Peyer's patch (tissue), 4 donors: ENCODE data around the gene GP1BB.

Experiments used
- CTCF ChIP-seq, 6 experiments: fragments of 450-650 bp in 4 of 6; fragments of 200-600 bp in 2 of 6; sonication (generic) in 1 of 6; IDR thresholded peaks; one replicate each; pipeline ENCODE4 v1.5.1; 2017 to 2019; ENCODE audit warnings: antibody characterized with exemption in 6 of 6, mild to moderate bottlenecking in 3 of 6, moderate library complexity in 1 of 6
- POLR2A ChIP-seq, 2 donors: fragments of 450-650 bp; IDR thresholded peaks; one replicate each; pipeline ENCODE4 v1.5.1; 2017; ENCODE audit warnings: antibody characterized with exemption in 2 of 2, mild to moderate bottlenecking in 2 of 2, moderate library complexity in 2 of 2

- no peak for TF ChIP-seq CTCF (IDR thresholded peaks at IDR 0.05)
- TF ChIP-seq POLR2A (IDR thresholded peaks at IDR 0.05) = no peak
Measured at GRCh38 chr22:19728271-19728670, 4.9 kb downstream of the GP1BB start.
